HepG2 (cell line): Measurements from ENCODE around the gene CDT1. TPM values are rescaled to one million over a fixed set of nuclear protein-coding genes. Genes with fewer than 3 reads are reported as not detected.

Experiments used
- DRAP1 ChIP-seq: IDR thresholded peaks from 2 replicates; pipeline ENCODE4 v1.6.1; 2016; ENCODE audit warnings: missing genetic modification reagents, missing compliant biosample characterization
- ELF1 ChIP-seq: sonication (generic); formaldehyde crosslinking; IDR thresholded peaks from 2 replicates; pipeline ENCODE4 v1.4.0; 2020; ENCODE audit warnings: missing genetic modification reagents
- GZF1 ChIP-seq: sonication (generic); formaldehyde crosslinking; IDR thresholded peaks from 2 replicates; pipeline ENCODE4 v1.5.1; 2020; ENCODE audit warnings: mild to moderate bottlenecking, missing genetic modification reagents
- HMG20A ChIP-seq: IDR thresholded peaks from 2 replicates; pipeline ENCODE4 v1.6.1; 2016; ENCODE audit warnings: borderline replicate concordance
- HOXA5 ChIP-seq: sonication (generic); formaldehyde crosslinking; IDR thresholded peaks from 2 replicates; pipeline ENCODE4 v1.4.0; 2020; ENCODE audit warnings: missing genetic modification reagents
- IKZF5 ChIP-seq: IDR thresholded peaks from 2 replicates; pipeline ENCODE4 v1.6.1; 2018; ENCODE audit warnings: missing genetic modification reagents, mild to moderate bottlenecking, missing compliant biosample characterization
- JARID2 ChIP-seq: sonication (generic); formaldehyde crosslinking; IDR thresholded peaks from 2 replicates; pipeline ENCODE4 v1.8.1; 2023; ENCODE audit warnings: missing genetic modification reagents, inconsistent platforms; ENCODE audit not compliant: insufficient replicate concordance
- JUN ChIP-seq: sonication (generic); formaldehyde crosslinking; IDR thresholded peaks from 2 replicates; pipeline ENCODE4 v1.4.0; 2020; ENCODE audit warnings: mild to moderate bottlenecking, missing genetic modification reagents
- KDM2A ChIP-seq: sonication (generic); formaldehyde crosslinking; IDR thresholded peaks from 2 replicates; pipeline ENCODE4 v1.4.0; 2020; ENCODE audit warnings: low read depth, missing genetic modification reagents, borderline replicate concordance
- MIER3 ChIP-seq: IDR thresholded peaks from 2 replicates; pipeline ENCODE4 v1.6.1; 2016; ENCODE audit warnings: missing compliant biosample characterization, borderline replicate concordance
- MXI1 ChIP-seq: IDR thresholded peaks from 3 replicates; pipeline ENCODE4 v1.6.1; 2012; ENCODE audit warnings: low read depth, low read length, inconsistent platforms, borderline replicate concordance
- POLR2G ChIP-seq: fragments of 200-400 bp; formaldehyde crosslinking; IDR thresholded peaks from 2 replicates; pipeline ENCODE4 v1.6.1; 2018; ENCODE audit warnings: mild to moderate bottlenecking, low read depth, low read length, moderate library complexity
- RFXANK ChIP-seq: IDR thresholded peaks from 2 replicates; pipeline ENCODE4 v1.6.1; 2016
- RORA ChIP-seq: sonication (generic); formaldehyde crosslinking; IDR thresholded peaks from 2 replicates; pipeline ENCODE4 v1.5.0; 2020; ENCODE audit warnings: mild to moderate bottlenecking, missing genetic modification reagents, moderate library complexity
- SALL1 ChIP-seq: sonication (generic); formaldehyde crosslinking; IDR thresholded peaks from 2 replicates; pipeline ENCODE4 v1.8.0; 2022; ENCODE audit warnings: mild to moderate bottlenecking, missing genetic modification reagents
- SAP130 ChIP-seq: IDR thresholded peaks from 2 replicates; pipeline ENCODE4 v1.6.1; 2016; ENCODE audit warnings: low read depth
- STAG1 ChIP-seq: sonication (generic); formaldehyde crosslinking; IDR thresholded peaks from 2 replicates; pipeline ENCODE4 v1.4.0; 2020; ENCODE audit warnings: missing genetic modification reagents
- XRCC5 ChIP-seq: fragments of 200-400 bp; formaldehyde crosslinking; optimal IDR thresholded peaks from 2 replicates; pipeline ENCODE3; 2017; ENCODE audit warnings: mild to moderate bottlenecking, low read length
- YEATS4 ChIP-seq: sonication (generic); formaldehyde crosslinking; IDR thresholded peaks from 2 replicates; pipeline ENCODE4 v1.4.0; 2020; ENCODE audit warnings: missing genetic modification reagents, borderline replicate concordance
- ZNF160 ChIP-seq: sonication (generic); formaldehyde crosslinking; IDR thresholded peaks from 2 replicates; pipeline ENCODE4 v1.8.0; 2022; ENCODE audit warnings: mild to moderate bottlenecking, inconsistent platforms, missing genetic modification reagents
- ZNF256 ChIP-seq: sonication (generic); formaldehyde crosslinking; conservative IDR thresholded peaks from 2 replicates; pipeline ENCODE4 v1.4.0; 2020; ENCODE audit warnings: missing genetic modification reagents
- ZNF263 ChIP-seq: sonication (generic); formaldehyde crosslinking; IDR thresholded peaks from 2 replicates; pipeline ENCODE4 v1.4.0; 2020; ENCODE audit warnings: missing genetic modification reagents
- ZNF30 ChIP-seq: sonication (generic); formaldehyde crosslinking; IDR thresholded peaks from 2 replicates; pipeline ENCODE4 v1.5.0; 2020; ENCODE audit warnings: mild to moderate bottlenecking, missing genetic modification reagents
- ZNF337 ChIP-seq: sonication (generic); formaldehyde crosslinking; IDR thresholded peaks from 2 replicates; pipeline ENCODE4 v1.5.1; 2020; ENCODE audit warnings: missing genetic modification reagents, low read depth, mild to moderate bottlenecking, borderline replicate concordance
- ZNF44 ChIP-seq: sonication (generic); formaldehyde crosslinking; IDR thresholded peaks from 2 replicates; pipeline ENCODE4 v1.5.1; 2020; ENCODE audit warnings: mild to moderate bottlenecking, missing genetic modification reagents
- ZNF567 ChIP-seq: sonication (generic); formaldehyde crosslinking; IDR thresholded peaks from 2 replicates; pipeline ENCODE4 v1.8.1; 2023; ENCODE audit warnings: mild to moderate bottlenecking, missing genetic modification reagents, borderline replicate concordance
- ZSCAN5A ChIP-seq: sonication (generic); formaldehyde crosslinking; IDR thresholded peaks from 2 replicates; pipeline ENCODE4 v1.8.0; 2022; ENCODE audit warnings: mild to moderate bottlenecking, missing genetic modification reagents, borderline replicate concordance
- polyA plus RNA-seq, 8 experiments: library from polyadenylated mRNA; depleted of rRNA in 3 of 8; stranded (reverse) in 7 of 8; unstranded in 1 of 8; fragments of >200 nt; fragmentation: Illumina TruSeq in 4 of 8; extraction: Trizol in 4 of 8; gene quantifications; 2 replicates each; pipeline versions ENCODE4 v1.2.1 to v1.2.3, GENCODE V29; 2011 to 2016; ENCODE audit warnings: low read depth in 4 of 8, missing spikeins in 1 of 8, mixed read lengths in 1 of 8; ENCODE audit not compliant: insufficient read depth in 1 of 8
- total RNA-seq, 5 experiments: library from RNA; depleted of rRNA; stranded (reverse); fragments of >200 nt; fragmentation: Illumina TruSeq; extraction: Trizol; gene quantifications; 2 replicates each; pipeline ENCODE4 v1.2.3, GENCODE V29; 2016; ENCODE audit warnings: low read depth in 1 of 5
- TF ChIP-seq, protein P1 (sequence below): sonication (generic); formaldehyde crosslinking; IDR thresholded peaks from 2 replicates; pipeline ENCODE4 v1.4.0; 2020; ENCODE audit warnings: mild to moderate bottlenecking, missing genetic modification reagents
- TF ChIP-seq, protein P2 (sequence below): IDR thresholded peaks from 2 replicates; pipeline ENCODE4 v1.6.1; 2012; ENCODE audit warnings: inconsistent platforms

The CDT1 gene
- total and polyA plus RNA-seq, 2 of the 13 experiments (the other 11 are each of a cell fraction or from before 2014, with no cell fraction given): 23.1 to 23.8 TPM

DNA sequence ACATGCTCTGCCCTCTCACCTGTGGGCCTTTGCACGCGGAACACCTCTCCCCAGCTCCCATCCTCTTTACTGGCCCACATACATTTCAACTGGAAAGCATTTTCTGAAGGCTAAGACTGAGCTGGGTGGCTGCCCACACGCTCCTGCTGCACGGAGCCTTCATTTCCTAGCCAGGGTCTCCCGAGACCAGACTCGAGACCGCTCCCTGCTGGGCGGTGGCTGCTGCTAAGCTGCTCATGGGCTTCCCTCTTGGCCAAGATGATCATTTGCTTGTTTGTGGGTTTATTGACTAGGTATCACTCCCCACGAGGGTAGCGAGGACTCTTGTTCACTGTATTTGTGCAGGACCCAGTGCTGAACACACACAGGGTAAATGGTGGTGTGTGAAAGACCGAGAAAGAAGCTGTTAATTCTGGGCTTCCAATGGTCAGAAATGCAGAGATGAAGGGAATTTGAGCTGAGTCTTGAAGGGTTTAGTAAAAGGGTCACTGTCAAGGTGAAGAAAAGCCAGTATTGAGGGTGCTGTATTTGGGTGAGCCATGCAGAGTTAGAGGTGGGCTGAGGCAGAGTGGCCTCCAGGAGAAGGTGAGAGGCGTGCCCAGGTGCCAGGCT lies 54.2 kb downstream of the CDT1 start (continued):
- no peak; the same call in 1 of the 2 replicates for TF ChIP-seq IKZF5 (CRISPR knock-in tag)
- TF ChIP-seq STAG1 (CRISPR knock-in tag): peak; percentile 82
- TF ChIP-seq XRCC5: peak; percentile 94
- TF ChIP-seq ZNF256 (CRISPR knock-in tag): 0 out of 2 replicates have a peak, but pooled peaks have one; percentile 26
- TF ChIP-seq, protein P1, sequence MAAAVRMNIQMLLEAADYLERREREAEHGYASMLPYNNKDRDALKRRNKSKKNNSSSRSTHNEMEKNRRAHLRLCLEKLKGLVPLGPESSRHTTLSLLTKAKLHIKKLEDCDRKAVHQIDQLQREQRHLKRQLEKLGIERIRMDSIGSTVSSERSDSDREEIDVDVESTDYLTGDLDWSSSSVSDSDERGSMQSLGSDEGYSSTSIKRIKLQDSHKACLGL: peak; percentile 16; the same call in 1 of the 2 replicates
- peak; percentile 24; the same call in 1 of the 2 replicates for TF ChIP-seq ZNF263 (CRISPR knock-in tag)
- 0 out of 2 replicates have a peak, but pooled peaks have one; percentile 17 for TF ChIP-seq ELF1
- 0 out of 2 replicates have a peak, but pooled peaks have one; percentile 8 for TF ChIP-seq JUN (CRISPR knock-in tag)
- TF ChIP-seq MIER3 (CRISPR knock-in tag): 0 out of 2 replicates have a peak, but pooled peaks have one; percentile 27
- TF ChIP-seq POLR2G: no peak
- TF ChIP-seq KDM2A: peak; percentile 65; the same call in 1 of the 2 replicates
- TF ChIP-seq HOXA5 (CRISPR knock-in tag): 0 out of 2 replicates have a peak, but pooled peaks have one; percentile 14
- no peak for TF ChIP-seq ZNF567
- peak; percentile 17; the same call in 1 of the 2 replicates for TF ChIP-seq YEATS4
- peak; percentile 89; the same call in 1 of the 2 replicates for TF ChIP-seq ZNF44 (CRISPR knock-in tag)
- peak; percentile 32; the same call in 1 of the 2 replicates for TF ChIP-seq SALL1 (CRISPR knock-in tag)
- 0 out of 2 replicates have a peak, but pooled peaks have one; percentile 74 for TF ChIP-seq ZNF337 (CRISPR knock-in tag)
- no peak for TF ChIP-seq HMG20A (CRISPR knock-in tag)
- no peak for TF ChIP-seq RFXANK (CRISPR knock-in tag)
- peak; percentile 24; the same call in 1 of the 2 replicates for TF ChIP-seq ZNF160 (CRISPR knock-in tag)
- no peak for TF ChIP-seq JARID2 (CRISPR knock-in tag)
- TF ChIP-seq GZF1 (CRISPR knock-in tag): 0 out of 2 replicates have a peak, but pooled peaks have one; percentile 20
- no peak for TF ChIP-seq ZSCAN5A
- TF ChIP-seq ZNF30 (CRISPR knock-in tag): no peak
- no peak for TF ChIP-seq RORA (CRISPR knock-in tag)
- no peak for TF ChIP-seq DRAP1 (CRISPR knock-in tag)
- TF ChIP-seq MXI1: peak; percentile 77; the same call in 1 of the 3 replicates
- TF ChIP-seq, protein P2, sequence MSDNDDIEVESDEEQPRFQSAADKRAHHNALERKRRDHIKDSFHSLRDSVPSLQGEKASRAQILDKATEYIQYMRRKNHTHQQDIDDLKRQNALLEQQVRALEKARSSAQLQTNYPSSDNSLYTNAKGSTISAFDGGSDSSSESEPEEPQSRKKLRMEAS: 0 out of 2 replicates have a peak, but pooled peaks have one; percentile 10
- peak; percentile 80 for TF ChIP-seq SAP130 (CRISPR knock-in tag)
